NOMO-1 treated with dmso at 0.1 percent for 144 hours (cell line): ENCODE results near the gene YBX1.
"Not testable (repeated sequence)": the region's sequence is repeated elsewhere in the genome, so short reads cannot be mapped to it uniquely, and the experiment has no call there.

Source experiments
- DNase-seq: peaks from one replicate; lab custom pipeline; 2025; ENCODE audit not compliant: unreplicated experiment; lab: John Stamatoyannopoulos, UW

The YBX1 gene

GRCh38 chr1:42681741-42682483 is at the start of gene YBX1:
Gene YBX1 (plus strand): TSS chr1:42682418. CDS start chr1:42682566, 148 bp downstream.
- DNase-seq = peak; percentile 97

- DNase-seq = no peak
Measured at GRCh38 chr1:42639116-42639515, 43.1 kb upstream of the YBX1 start.

GRCh38 chr1:42646056-42646455 is 36.2 kb upstream of the YBX1 start:
- DNase-seq = no peak

- no peak for DNase-seq
Measured at GRCh38 chr1:42657201-42657600, 25.0 kb upstream of the YBX1 start.

GRCh38 chr1:42657981-42658876 is 24.0 kb upstream of the YBX1 start, which contains the start of gene PPIH:
Gene PPIH (plus strand): TSS chr1:42658423. CDS start chr1:42658447, 24 bp downstream.
- peak; percentile 94 for DNase-seq

GRCh38 chr1:42658877-42659337 is 23.3 kb upstream of the YBX1 start:
- DNase-seq = no peak

GRCh38 chr1:42660907-42661500 is 21.2 kb upstream of the YBX1 start:
- no peak for DNase-seq

GRCh38 chr1:42669936-42670335 is 12.3 kb upstream of the YBX1 start:
- no peak for DNase-seq

- DNase-seq = no peak
Measured at GRCh38 chr1:42670425-42670824, 11.8 kb upstream of the YBX1 start.

- DNase-seq = no peak
Measured at GRCh38 chr1:42674214-42674613, 8.0 kb upstream of the YBX1 start.

GRCh38 chr1:42674682-42675081 is 7.5 kb upstream of the YBX1 start:
- no peak for DNase-seq

- no peak for DNase-seq
Measured at GRCh38 chr1:42675467-42675866, 6.8 kb upstream of the YBX1 start.

GRCh38 chr1:42676534-42677087 is 5.6 kb upstream of the YBX1 start:
- DNase-seq = no peak

- DNase-seq = no peak
Measured at GRCh38 chr1:42679364-42679983, 2.7 kb upstream of the YBX1 start.

GRCh38 chr1:42680055-42680454 is 2.2 kb upstream of the YBX1 start:
- DNase-seq = no peak

GRCh38 chr1:42680921-42681683 is 1.1 kb upstream of the YBX1 start:
- DNase-seq = peak; percentile 5

GRCh38 chr1:42682484-42682738 is 193 bp downstream of the YBX1 start:
- DNase-seq = not testable (repeated sequence)

- DNase-seq = peak; percentile 65
Measured at GRCh38 chr1:42682739-42683531, 717 bp downstream of the YBX1 start.

- DNase-seq = no peak
Measured at GRCh38 chr1:42684139-42684538, 1.9 kb downstream of the YBX1 start.
